Adrenal gland (tissue), 12 donors: ENCODE results near the gene TADA2B. TPM values are rescaled to one million over a fixed set of nuclear protein-coding genes. Genes with fewer than 3 reads are reported as not detected.

Experiments used
- DNase-seq, 7 donors: peaks; one replicate each; pipeline ENCODE4 v3.0.0-alpha.2; 2019 to 2020
- H3K27ac ChIP-seq, 5 donors: fragments of 200-600 bp; sonication (generic) in 4 of 5; 1 replicate in 3 of 5; 2 replicates in 2 of 5; pipeline versions ENCODE4 v1.5.1 to v1.8.0; 2016 to 2020; ENCODE audit warnings: mild to moderate bottlenecking in 1 of 5
- H3K27me3 ChIP-seq: fragments of 200-600 bp; 2 replicates; pipeline ENCODE4 v1.8.0; 2021
- H3K36me3 ChIP-seq, 2 donors: fragments of 200-600 bp; replicated peaks in 1 of 2; 1 replicate in 1 of 2; 2 replicates in 1 of 2; pipeline versions ENCODE4 v1.5.1 to v1.8.0; 2018 to 2022
- H3K4me1 ChIP-seq, 2 donors: fragments of 200-600 bp; replicated peaks in 1 of 2; 1 replicate in 1 of 2; 2 replicates in 1 of 2; pipeline versions ENCODE4 v1.5.1 to v1.8.0; 2018 to 2021
- H3K4me3 ChIP-seq, 4 donors: fragments of 200-600 bp; sonication (generic) in 3 of 4; one replicate each; pipeline ENCODE4 v1.5.1; 2016 to 2018
- H3K9me3 ChIP-seq, 3 donors: fragments of 200-600 bp; sonication (generic) in 1 of 3; replicated peaks in 1 of 3; 1 replicate in 2 of 3; 2 replicates in 1 of 3; pipeline versions ENCODE4 v1.5.1 to v1.8.0; 2016 to 2021
- CTCF ChIP-seq, 6 experiments: fragments of 450-650 bp in 4 of 6; fragments of 200-600 bp in 2 of 6; sonication (generic) in 1 of 6; IDR thresholded peaks; 1 replicate in 5 of 6; 2 replicates in 1 of 6; pipeline versions ENCODE4 v1.5.1 to v1.8.0; 2016 to 2021; ENCODE audit warnings: antibody characterized with exemption in 6 of 6, mild to moderate bottlenecking in 2 of 6, moderate library complexity in 1 of 6
- POLR2A ChIP-seq, 2 donors: fragments of 450-650 bp; IDR thresholded peaks; one replicate each; pipeline ENCODE4 v1.6.1; 2017; ENCODE audit warnings: antibody characterized with exemption in 2 of 2, mild to moderate bottlenecking in 2 of 2, moderate library complexity in 1 of 2
- WGBS, 4 donors: extraction: QIAGEN DNeasy Blood & Tissue Kit in 2 of 4; methylation state at CpG; one replicate each; pipeline versions ENCODE4 v1.1.5 to v1.1.7; 2013 to 2017; 5-methylcytosine and 5-hydroxymethylcytosine counted together
- intact Hi-C, 2 donors: fragments of 100-400 bp; cut with DNase I; formaldehyde crosslinking; loops; one replicate each; pipeline versions ENCODE4 v1.14.1 to v1.15.0; 2022 to 2023
- polyA plus RNA-seq, 3 donors: library from polyadenylated mRNA; stranded (reverse); fragments of 200-250 nt in 2 of 3; fragments of 350-450 nt in 1 of 3; fragmentation: Illumina TruSeq in 1 of 3; extraction: RNeasy Lipid Tissue Mini Kit (QIAGEN cat#74804) in 1 of 3; gene quantifications; one replicate each; pipeline ENCODE4 v1.2.3, GENCODE V29; 2013 to 2014
- total RNA-seq, 9 donors: library from RNA; depleted of rRNA in 4 of 9; stranded (reverse); fragments of >200 nt in 4 of 9; fragments of 120-200 nt in 1 of 9; fragmentation: NEBNext Ultra II Directional in 1 of 9; extraction: Animal tissue kit (Norgen Biotek cat#: 25700) in 1 of 9; gene quantifications; one replicate each; pipeline versions ENCODE4 v1.1.0 to v1.2.4, GENCODE V29; 2013 to 2023
- donor health status: healthy with polysubstance abuse.
- donor health status: Bipolar disorder and iron deficiency.
- donor health status: DM: yes; HTN: yes; CAD: no.
- donor health status: DM: no; HTN: no; CAD: no.
- donor health status: DM: no; HTN: no; CAD: no.
- donor health status: DM: yes; HTN: yes; CAD: no.

The TADA2B gene
- total and polyA plus RNA-seq, 12 donors, result 13.3 to 60.8 (median 32.4) TPM

GRCh38 chr4:7000421-7001176 lies 42.6 kb upstream of the TADA2B start:
- H3K36me3 ChIP-seq, result peaks cover 0 to 93% of the 10 kb centered on the region in 2 donors
- peak in 1 of 2 donors; percentile 29 for TF ChIP-seq POLR2A (IDR thresholded peaks at IDR 0.05)
- TF ChIP-seq CTCF (IDR thresholded peaks at IDR 0.05), result no peak
- no peak overlapping the region for H3K4me3 ChIP-seq
- H3K9me3 ChIP-seq, result no peaks in the 10 kb centered on the region
- intact Hi-C loops, result no loop called here
- peak; percentile 55 to 80 (median 63) for DNase-seq
- WGBS, 4 donors, result 71 to 88% (median 76%) methylated on average over 8 to 18 of the region's 18 CpGs
- no peaks in the 10 kb centered on the region for H3K27me3 ChIP-seq
- peaks cover 15 to 21% of the 10 kb centered on the region in 2 donors for H3K4me1 ChIP-seq
- H3K27ac ChIP-seq, result peak overlapping the region in 3 of 5 donors; percentile 52 to 56 (median 54)

- Histone ChIP-seq H3K27ac (peak overlapping the region in 2 of 5 donors; percentile 52 to 54), H3K36me3 (peaks cover 0 to 89% of the 10 kb centered on the region in 2 donors), H3K4me3 (no peak overlapping the region), H3K27me3 (no peaks in the 10 kb centered on the region), H3K4me1 (peaks cover 15 to 21% of the 10 kb centered on the region in 2 donors), H3K9me3 (no peaks in the 10 kb centered on the region)
- DNase-seq, result peak in 3 of 7 donors; percentile 8 to 37 (median 11)
- WGBS, 4 donors, result 93 to 95% (median 94%) methylated on average over 7 of the region's 7 CpGs
- intact Hi-C loops, result no loop called here
- TF ChIP-seq CTCF (IDR thresholded peaks at IDR 0.05) (no peak), POLR2A (IDR thresholded peaks at IDR 0.05) (no peak)
These were observed 41.9 kb upstream of the TADA2B start for GRCh38 chr4:7001271-7001670.

GRCh38 chr4:7002336-7002735 lies 40.8 kb upstream of the TADA2B start:
- TF ChIP-seq CTCF (IDR thresholded peaks at IDR 0.05), result no peak
- TF ChIP-seq POLR2A (IDR thresholded peaks at IDR 0.05), result no peak
- DNase-seq, result peak in 3 of 7 donors; percentile 5 to 24 (median 14)
- Histone ChIP-seq H3K27ac (peak overlapping the region in 1 of 5 donors; percentile 28), H3K9me3 (no peaks in the 10 kb centered on the region), H3K36me3 (peaks cover 0 to 84% of the 10 kb centered on the region in 2 donors), H3K4me1 (peaks cover 23 to 30% of the 10 kb centered on the region in 2 donors), H3K27me3 (no peaks in the 10 kb centered on the region), H3K4me3 (no peak overlapping the region)
- WGBS, 4 donors, result 94 to 98% (median 97%) methylated on average over 7 of the region's 7 CpGs
- intact Hi-C loops, result no loop called here

GRCh38 chr4:7003176-7003878 lies 39.8 kb upstream of the TADA2B start:
- Histone ChIP-seq H3K4me3 (no peak overlapping the region), H3K9me3 (no peaks in the 10 kb centered on the region), H3K36me3 (peaks cover 0 to 82% of the 10 kb centered on the region in 2 donors), H3K4me1 (peaks cover 28 to 40% of the 10 kb centered on the region in 2 donors), H3K27ac (peak overlapping the region in 2 of 5 donors; percentile 1 to 28), H3K27me3 (no peaks in the 10 kb centered on the region)
- DNase-seq, result peak in 1 of 7 donors; percentile 17
- TF ChIP-seq CTCF (IDR thresholded peaks at IDR 0.05) (peak in 1 of 6 experiments; percentile 9), POLR2A (IDR thresholded peaks at IDR 0.05) (no peak)
- intact Hi-C loops, result no loop called here
- WGBS, 4 donors, result 71 to 80% (median 76%) methylated on average over 9 to 11 of the region's 11 CpGs
